GM19193 (cell line): ENCODE measurements around the gene HSPA14.

Experiments used
- POLR2A ChIP-seq: IDR thresholded peaks from 4 replicates; pipeline ENCODE4 v1.6.1; 2011; ENCODE audit not compliant: insufficient read depth, insufficient read length; ENCODE audit errors: extremely low read depth

HSPA14 gene

GRCh38 chr10:14822879-14823755 is 15.0 kb upstream of the HSPA14 start:
- TF ChIP-seq POLR2A, result no peak

- TF ChIP-seq POLR2A, result no peak
Observed at GRCh38 chr10:14823966-14824365, 14.1 kb upstream of the HSPA14 start.

- no peak for TF ChIP-seq POLR2A
Observed at GRCh38 chr10:14826076-14826829, 11.9 kb upstream of the HSPA14 start.

- no peak for TF ChIP-seq POLR2A
Observed at GRCh38 chr10:14833106-14833505, 5.0 kb upstream of the HSPA14 start.

GRCh38 chr10:14836208-14836607 is 1.9 kb upstream of the HSPA14 start:
- TF ChIP-seq POLR2A, result no peak

- no peak for TF ChIP-seq POLR2A
Observed at GRCh38 chr10:14837003-14837756, 926 bp upstream of the HSPA14 start.

GRCh38 chr10:14838582-14839304 is 637 bp downstream of the HSPA14 start:
- no peak for TF ChIP-seq POLR2A

GRCh38 chr10:14839305-14839695 is 1.2 kb downstream of the HSPA14 start:
- no peak for TF ChIP-seq POLR2A

GRCh38 chr10:14840178-14840577 is 2.1 kb downstream of the HSPA14 start:
- TF ChIP-seq POLR2A, result no peak

- no peak for TF ChIP-seq POLR2A
Observed at GRCh38 chr10:14843327-14843988, 5.4 kb downstream of the HSPA14 start.

GRCh38 chr10:14844948-14845347 is 6.8 kb downstream of the HSPA14 start:
- TF ChIP-seq POLR2A, result no peak

- no peak for TF ChIP-seq POLR2A
Observed at GRCh38 chr10:14852236-14852635, 14.1 kb downstream of the HSPA14 start.

- TF ChIP-seq POLR2A, result no peak
Observed at GRCh38 chr10:14855453-14855852, 17.3 kb downstream of the HSPA14 start.

- no peak for TF ChIP-seq POLR2A
Observed at GRCh38 chr10:14858338-14858960, 20.3 kb downstream of the HSPA14 start.
